OCI-LY7 (cell line): ENCODE measurements around the gene TPSB2. TPM values are rescaled to one million over a fixed set of nuclear protein-coding genes. Genes with fewer than 3 reads are reported as not detected.

ENCODE experiments used
- BruUV-seq: library from RNA; stranded (reverse); fragments of 400-500 nt; replicated peaks from 2 replicates; lab custom pipeline; 2021; lab: Mats Ljungman, UMichigan
- CTCF ChIA-PET: fragments of 300-600 bp; sonication (Branson Sonifier 250); formaldehyde crosslinking; loops from one replicate; lab custom pipeline; 2022; ENCODE audit warnings: antibody characterized with exemption; ENCODE audit not compliant: unreplicated experiment; lab: Charles Lee
- POLR2A ChIA-PET: fragments of 300-600 bp; sonication (Branson Sonifier 250); formaldehyde crosslinking; loops from one replicate; lab custom pipeline; 2022; ENCODE audit warnings: antibody characterized with exemption; lab: Charles Lee
- DNase-seq: peaks from one replicate; pipeline ENCODE4 v3.0.0-alpha.2; 2015; ENCODE audit warnings: low spot score
- H2AFZ ChIP-seq: fragments of 200-600 bp; sonication (generic), shearing (Covaris generic); 2 replicates; pipeline ENCODE4 v1.6.1; 2014; ENCODE audit warnings: mild to moderate bottlenecking, antibody characterized with exemption, low read length, moderate library complexity
- H3K27ac ChIP-seq: fragments of 200-600 bp; sonication (generic); 2 replicates; pipeline ENCODE4 v1.5.1; 2014; ENCODE audit warnings: mixed run types, low read depth, mild to moderate bottlenecking, moderate library complexity, low read length, inconsistent platforms; ENCODE audit not compliant: poor library complexity, severe bottlenecking
- H3K36me3 ChIP-seq: fragments of 200-600 bp; sonication (generic); 2 replicates; pipeline ENCODE4 v1.6.1; 2014; ENCODE audit warnings: mild to moderate bottlenecking, antibody characterized with exemption, low read length, moderate library complexity, mixed read lengths; ENCODE audit not compliant: insufficient read depth
- H3K4me1 ChIP-seq: fragments of 200-600 bp; sonication (generic); 2 replicates; pipeline ENCODE4 v1.5.1; 2014; ENCODE audit warnings: mild to moderate bottlenecking, low read length; ENCODE audit not compliant: insufficient read depth, poor library complexity, severe bottlenecking
- H3K4me2 ChIP-seq: fragments of 200-600 bp; sonication (generic); 2 replicates; pipeline ENCODE4 v1.6.1; 2014; ENCODE audit warnings: mild to moderate bottlenecking, low read length
- H3K4me3 ChIP-seq: fragments of 200-600 bp; sonication (generic); 2 replicates; pipeline ENCODE4 v1.5.1; 2014; ENCODE audit warnings: mild to moderate bottlenecking, low read depth, low read length; ENCODE audit not compliant: poor library complexity, severe bottlenecking
- H3K79me2 ChIP-seq: fragments of 200-600 bp; sonication (generic); 2 replicates; pipeline ENCODE4 v1.6.1; 2016; ENCODE audit warnings: low read depth, mild to moderate bottlenecking, low read length, moderate library complexity, mixed read lengths; ENCODE audit not compliant: insufficient read depth
- H3K9me2 ChIP-seq: fragments of 200-600 bp; sonication (generic); 2 replicates; pipeline ENCODE4 v1.6.1; 2016; ENCODE audit warnings: mild to moderate bottlenecking, low read length, mixed read lengths; ENCODE audit not compliant: insufficient read depth
- H3K9me3 ChIP-seq: fragments of 200-600 bp; sonication (generic); 2 replicates; pipeline ENCODE4 v1.6.1; 2014; ENCODE audit warnings: mild to moderate bottlenecking, mixed run types, low read length, mixed read lengths
- H4K20me1 ChIP-seq: fragments of 200-600 bp; sonication (generic); 2 replicates; pipeline ENCODE4 v1.6.1; 2014; ENCODE audit warnings: mild to moderate bottlenecking, antibody characterized with exemption, low read length, moderate library complexity, mixed read lengths; ENCODE audit not compliant: insufficient read depth
- CTCF ChIP-seq: fragments of 200-600 bp; sonication (generic); conservative IDR thresholded peaks from 2 replicates; pipeline ENCODE4 v1.5.1; 2014; ENCODE audit warnings: mild to moderate bottlenecking, antibody characterized with exemption, low read length, moderate library complexity, mixed read lengths
- EZH2phosphoT487 ChIP-seq: fragments of 200-600 bp; sonication (generic); IDR thresholded peaks from 2 replicates; pipeline ENCODE4 v1.6.1; 2018; ENCODE audit warnings: low read depth, borderline replicate concordance, mild to moderate bottlenecking, mixed run types, antibody characterized with exemption, low read length, moderate library complexity, mixed read lengths
- intact Hi-C: fragments of 100-400 bp; cut with micrococcal nuclease; formaldehyde crosslinking; loops from one replicate; pipeline ENCODE4 v1.10.0; 2022; ENCODE audit not compliant: unreplicated experiment
- total RNA-seq, 2 experiments: library from RNA; depleted of rRNA in 1 of 2; stranded (reverse); fragments of >200 nt in 1 of 2; shearing (Covaris generic) in 1 of 2; gene quantifications; 2 replicates each; pipeline ENCODE4 v1.2.3, GENCODE V29; 2014 to 2022

TPSB2 gene
- total RNA-seq, 2 experiments from 2014 or later: not detected

- Histone ChIP-seq H3K9me2 (no peaks in the 10 kb centered on the region), H4K20me1 (no peaks in the 10 kb centered on the region), H3K4me2 (no peak overlapping the region), H3K27ac (no peak overlapping the region), H3K36me3 (no peaks in the 10 kb centered on the region), H3K4me3 (no peak overlapping the region), H3K9me3 (no peaks in the 10 kb centered on the region), H2AFZ (no peak overlapping the region), H3K4me1 (no peaks in the 10 kb centered on the region), H3K79me2 (no peaks in the 10 kb centered on the region)
- BruUV-seq: no TSS peak
- no peak for DNase-seq
- intact Hi-C loops: no loop called here
- POLR2A ChIA-PET: no interaction called here
- no peak for TF ChIP-seq EZH2phosphoT487
- no peak for TF ChIP-seq CTCF
- CTCF ChIA-PET: no interaction called here
These were observed 15.3 kb downstream of the TPSB2 start for GRCh38 chr16:1214719-1215118.

GRCh38 chr16:1213796-1214372 lies 16.1 kb downstream of the TPSB2 start:
- H3K79me2 ChIP-seq: no peaks in the 10 kb centered on the region
- no peaks in the 10 kb centered on the region for H3K36me3 ChIP-seq
- TF ChIP-seq EZH2phosphoT487 (no peak), CTCF (no peak)
- H3K27ac ChIP-seq: no peak overlapping the region
- H2AFZ ChIP-seq: no peak overlapping the region
- BruUV-seq: no TSS peak
- DNase-seq: no peak
- H3K4me2 ChIP-seq: no peak overlapping the region
- H3K4me3 ChIP-seq: no peak overlapping the region
- H3K9me3 ChIP-seq: no peaks in the 10 kb centered on the region
- H4K20me1 ChIP-seq: no peaks in the 10 kb centered on the region
- no peaks in the 10 kb centered on the region for H3K4me1 ChIP-seq
- intact Hi-C loops: no loop called here
- ChIA-PET POLR2A (no interaction called here), CTCF (no interaction called here)
- H3K9me2 ChIP-seq: no peaks in the 10 kb centered on the region

GRCh38 chr16:1213231-1213630 lies 16.8 kb downstream of the TPSB2 start:
- BruUV-seq: no TSS peak
- Histone ChIP-seq H3K9me2 (no peaks in the 10 kb centered on the region), H4K20me1 (no peaks in the 10 kb centered on the region), H3K79me2 (no peaks in the 10 kb centered on the region), H2AFZ (no peak overlapping the region), H3K4me2 (no peak overlapping the region), H3K36me3 (no peaks in the 10 kb centered on the region), H3K4me1 (no peaks in the 10 kb centered on the region), H3K9me3 (no peaks in the 10 kb centered on the region), H3K4me3 (no peak overlapping the region), H3K27ac (no peak overlapping the region)
- ChIA-PET CTCF (no interaction called here), POLR2A (no interaction called here)
- TF ChIP-seq CTCF: no peak
- TF ChIP-seq EZH2phosphoT487: no peak
- intact Hi-C loops: no loop called here
- no peak for DNase-seq
